Measurements from ENCODE around the gene RC3H1. TPM values are rescaled to one million over a fixed set of nuclear protein-coding genes. Genes with fewer than 3 reads are reported as not detected.
A peak's percentile ranks its signal among the peaks of the same experiment; 100 is the strongest.
"Not testable (repeated sequence)": the region's sequence is repeated elsewhere in the genome, so short reads cannot be mapped to it uniquely, and the experiment has no call there.

Gene RC3H1
- polyA plus RNA-seq, 3 donors, result 10.8 to 15.3 (median 13.5) TPM

DNA sequence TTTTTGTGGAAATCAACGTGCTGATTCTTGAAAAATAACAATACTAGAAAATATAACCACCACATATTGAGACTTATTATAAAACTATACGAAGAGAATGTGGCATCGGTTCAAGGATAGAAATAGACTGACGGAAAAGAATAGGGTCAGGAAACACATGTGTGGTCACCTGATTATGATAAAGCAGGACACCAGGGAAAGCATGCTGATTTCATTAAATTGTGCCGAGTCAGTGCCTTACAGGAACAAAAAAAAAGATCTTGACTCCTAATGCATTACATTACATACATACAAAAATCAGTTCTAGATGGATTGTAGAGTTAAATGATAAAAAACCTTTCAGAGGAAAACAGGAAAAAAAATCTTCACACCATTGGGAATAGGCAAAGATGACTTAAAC, 61.5 kb downstream of the RC3H1 start:
- no peak for DNase-seq

DNA sequence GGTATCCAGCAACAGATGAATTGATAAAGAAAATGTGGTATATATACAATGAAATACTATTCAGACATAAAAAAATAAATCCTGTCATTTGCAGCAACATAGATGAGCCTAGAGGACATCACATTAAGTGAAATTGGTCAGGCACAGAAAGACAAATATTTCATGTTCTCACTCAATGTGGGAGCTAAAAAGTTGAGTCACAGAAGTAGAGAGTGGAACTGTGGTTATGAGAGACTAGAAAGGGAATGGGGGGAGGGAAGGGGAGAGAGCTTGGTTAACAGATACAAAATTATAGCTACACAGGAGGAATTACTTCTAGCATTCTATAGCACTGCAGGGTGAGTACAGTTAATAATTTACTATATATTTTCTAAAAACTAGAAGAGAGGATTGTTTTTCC, 68.0 kb downstream of the RC3H1 start:
- DNase-seq, result no peak

DNA sequence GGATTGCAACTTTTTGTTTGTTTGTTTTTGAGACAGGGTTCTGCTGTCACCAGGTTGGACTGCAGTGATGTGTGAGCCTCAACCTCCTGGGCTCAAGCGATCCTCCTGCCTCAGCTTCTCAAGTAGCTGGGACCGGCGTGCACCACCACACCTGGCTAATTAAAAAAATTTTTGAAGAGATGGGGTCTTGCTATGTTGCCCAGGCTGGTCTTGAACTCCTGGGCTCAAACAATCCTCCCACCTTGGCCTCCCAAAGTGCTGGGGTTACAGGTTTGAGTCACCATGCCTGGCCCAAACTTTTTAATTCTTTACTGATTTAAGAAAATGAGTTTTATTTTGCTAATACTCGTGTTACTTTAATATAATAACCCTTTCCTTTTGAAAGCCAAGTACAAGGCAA, 73.6 kb downstream of the RC3H1 start:
- no peak for DNase-seq

- no peak for DNase-seq
These were observed 75.7 kb downstream of the RC3H1 start for GRCh38 chr1:173946380-173946921.

- no peak for DNase-seq
These were observed 85.1 kb downstream of the RC3H1 start for GRCh38 chr1:173937062-173937461.

- DNase-seq, result no peak
These were observed 87.7 kb downstream of the RC3H1 start for GRCh38 chr1:173934440-173934839.

- DNase-seq, result not testable (repeated sequence)
These were observed 91.6 kb downstream of the RC3H1 start for GRCh38 chr1:173930541-173930940.

DNA sequence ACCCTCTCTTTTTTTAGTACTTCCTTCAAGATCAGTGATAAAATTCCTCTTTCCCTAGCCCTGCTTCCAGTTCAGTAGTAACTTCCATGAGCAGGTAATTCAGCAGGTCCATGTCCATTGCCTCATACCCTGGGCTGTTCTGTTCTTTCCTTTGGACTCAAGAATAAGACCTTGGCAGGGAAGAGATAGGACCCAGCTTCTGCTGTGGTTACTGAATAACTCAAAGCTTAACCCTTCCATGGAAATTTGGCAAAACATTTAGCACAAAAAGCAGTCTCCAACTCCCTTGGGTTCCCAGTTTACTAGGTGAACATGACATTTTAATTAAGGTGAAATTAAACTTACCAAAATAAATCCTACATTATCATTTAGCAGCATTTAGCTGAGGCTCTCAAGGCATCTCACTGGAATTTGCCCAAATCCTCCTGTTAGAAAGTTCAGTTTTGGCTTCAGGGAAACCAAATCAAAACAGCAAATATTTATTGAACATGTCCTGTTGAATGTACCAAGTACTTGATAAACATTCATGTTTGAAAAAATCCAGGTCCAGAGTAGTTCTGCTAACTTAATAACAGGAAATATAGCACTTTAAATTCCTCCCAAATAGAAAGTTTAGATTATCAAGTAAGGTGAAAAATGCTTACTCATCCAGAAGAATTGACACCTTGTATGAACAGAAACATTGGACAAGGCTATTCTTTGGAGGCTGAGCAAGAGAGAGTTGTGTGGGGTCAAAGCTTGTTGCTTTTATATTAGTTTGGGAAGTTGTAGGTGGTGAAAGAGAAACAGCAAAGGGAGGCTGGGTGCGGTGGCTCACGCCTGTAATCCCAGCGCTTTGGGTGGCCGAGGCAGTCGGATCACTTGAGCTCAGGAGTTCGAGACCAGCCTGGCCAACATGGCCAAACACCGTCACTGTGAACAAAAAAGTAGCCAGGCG, 96.6 kb downstream of the RC3H1 start:
- DNase-seq, result no peak

GRCh38 chr1:173920861-173921260, 101.3 kb downstream of the RC3H1 start:
- DNase-seq, result no peak

DNA sequence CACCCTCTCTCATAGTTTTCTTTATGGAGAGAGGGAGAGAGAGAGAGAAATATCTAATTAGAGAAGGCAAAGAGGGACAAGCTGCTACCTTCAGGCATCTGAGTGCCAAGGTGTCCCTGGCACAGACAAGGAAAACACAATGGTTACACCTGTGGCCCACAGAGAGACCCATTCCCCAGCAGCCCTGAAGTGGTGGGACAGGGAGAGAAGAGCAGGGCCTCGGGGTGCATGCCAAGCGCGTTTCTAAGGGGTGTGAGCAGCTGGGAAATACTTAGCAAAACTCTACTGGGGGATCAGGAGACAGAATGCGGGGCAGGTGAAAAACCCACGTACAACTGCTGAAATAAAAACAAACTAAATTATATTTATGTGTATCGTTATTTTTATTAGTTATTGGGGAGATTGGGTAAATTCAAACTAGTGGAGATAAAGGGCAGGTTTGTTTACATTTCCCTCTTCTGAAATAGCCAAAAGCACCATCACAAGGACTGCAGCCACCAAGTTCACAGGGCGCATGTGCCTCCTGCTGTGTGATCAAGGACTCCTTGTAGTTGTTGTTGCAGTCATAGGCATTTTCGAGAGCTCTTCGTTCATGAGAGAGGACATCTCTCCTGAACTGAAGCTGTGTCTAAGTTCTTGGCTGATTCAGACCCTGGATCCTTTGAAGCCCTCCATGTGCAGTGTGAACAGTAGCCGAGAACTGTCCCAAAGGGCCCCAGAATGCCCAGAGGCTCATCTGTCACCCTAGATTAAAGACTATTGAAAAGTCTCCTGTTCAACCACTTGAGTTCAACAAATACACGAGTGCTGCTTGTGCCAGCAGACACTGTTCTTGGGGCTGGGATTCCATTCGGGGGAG, 104.3 kb downstream of the RC3H1 start:
- no peak for DNase-seq

GRCh38 chr1:173917149-173917548, 105.0 kb downstream of the RC3H1 start, which contains the start of gene SERPINC1:
Gene SERPINC1 (minus strand): TSS chr1:173917327. CDS start chr1:173917259, 68 bp downstream.
- no peak for DNase-seq

GRCh38 chr1:173916667-173917066, 105.5 kb downstream of the RC3H1 start:
- DNase-seq, result no peak

- DNase-seq, result no peak
These were observed 106.6 kb downstream of the RC3H1 start for GRCh38 chr1:173915596-173915995.

DNA sequence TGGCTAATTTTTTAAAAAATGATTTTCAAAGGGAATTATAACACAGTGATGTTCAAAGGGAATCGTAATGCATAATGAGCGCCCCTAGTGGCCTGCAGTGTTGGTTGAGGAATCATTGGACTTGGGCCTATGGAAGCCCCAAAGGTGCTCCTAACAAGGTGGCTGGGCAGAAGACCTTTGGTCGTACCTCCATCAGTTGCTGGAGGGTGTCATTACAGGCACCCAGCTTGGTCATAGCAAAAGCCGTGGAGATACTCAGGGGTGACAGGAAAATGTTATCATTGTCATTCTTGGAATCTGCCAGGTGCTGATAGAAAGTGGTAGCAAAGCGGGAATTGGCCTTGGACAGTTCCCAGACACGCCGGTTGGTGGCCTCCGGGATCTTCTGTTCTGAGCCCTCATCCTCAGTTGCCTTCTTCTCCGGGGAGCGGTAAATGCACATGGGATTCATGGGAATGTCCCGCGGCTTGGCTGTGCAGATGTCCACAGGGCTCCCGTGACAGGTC, 107.7 kb downstream of the RC3H1 start:
- DNase-seq, result no peak

GRCh38 chr1:173913111-173913510, 109.0 kb downstream of the RC3H1 start:
- DNase-seq, result no peak

DNA sequence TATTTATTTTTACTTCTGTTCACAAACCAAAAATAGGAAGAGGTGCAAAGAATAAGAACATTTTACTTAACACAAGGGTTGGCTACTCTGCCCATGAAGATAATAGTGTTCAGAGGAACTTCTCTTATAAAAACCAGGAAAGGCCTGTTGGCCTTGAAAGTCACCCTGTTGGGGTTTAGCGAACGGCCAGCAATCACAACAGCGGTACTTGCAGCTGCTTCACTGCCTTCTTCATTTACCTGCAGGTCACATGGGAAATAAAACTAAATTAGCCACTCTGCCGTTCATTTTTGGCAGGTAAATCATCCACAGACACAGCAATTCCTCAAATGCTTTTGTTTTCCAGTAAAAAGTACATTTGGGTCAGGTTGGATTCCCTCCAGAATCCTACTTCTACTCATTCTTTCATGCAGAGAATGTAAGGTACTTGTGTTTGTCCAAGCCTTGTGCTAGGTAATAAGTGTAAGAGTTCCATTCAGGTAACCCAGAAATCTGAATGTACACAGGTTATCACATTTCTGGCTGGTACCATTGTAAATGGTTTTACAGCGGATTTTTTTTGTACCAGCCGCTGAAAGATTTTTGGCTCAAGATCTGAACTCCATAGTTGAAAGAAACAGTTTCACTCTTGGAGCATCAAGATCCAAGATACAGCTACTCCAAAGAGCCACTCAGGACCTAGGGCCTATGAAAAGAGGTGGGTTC, 118.2 kb downstream of the RC3H1 start:
- DNase-seq, result peak; percentile 17

DNA sequence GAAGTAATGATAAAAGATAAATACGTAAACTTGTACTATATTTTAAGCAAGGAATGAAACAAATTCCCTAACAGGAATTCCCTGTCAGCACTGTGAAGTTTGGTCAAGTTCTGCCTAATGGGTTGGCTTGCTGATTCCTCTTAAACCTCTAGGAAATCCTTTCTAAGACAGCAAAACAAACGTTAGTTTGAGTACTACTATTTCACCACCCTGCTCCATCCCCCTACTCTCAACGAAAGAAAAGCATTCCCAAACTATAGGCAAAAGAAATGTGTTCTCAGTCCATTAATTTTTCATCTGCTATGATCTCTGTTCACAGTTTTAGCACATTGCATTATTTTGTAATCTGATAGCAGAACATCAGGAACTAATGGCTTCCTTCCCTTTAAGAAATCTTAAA, 121.2 kb downstream of the RC3H1 start:
- DNase-seq, result no peak

DNA sequence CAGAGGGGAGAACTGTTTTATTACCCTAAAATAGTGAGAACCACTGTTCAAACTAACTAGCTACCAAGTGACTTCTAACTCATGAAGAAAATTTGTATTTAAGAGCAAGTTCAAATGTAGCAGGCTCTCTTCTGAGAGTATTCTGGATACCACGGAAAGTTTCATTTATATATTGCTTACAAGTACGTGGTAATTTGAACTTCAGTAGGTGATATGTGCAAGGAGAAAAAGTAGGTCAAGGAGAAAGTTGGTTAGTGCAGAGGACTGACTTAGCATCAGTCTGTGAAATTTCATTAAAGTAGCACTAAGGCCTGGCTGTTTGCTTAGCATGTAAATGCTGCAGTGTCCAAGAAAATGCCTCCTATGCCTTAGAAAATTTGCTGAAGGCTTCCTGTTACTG, 121.7 kb downstream of the RC3H1 start:
- no peak for DNase-seq

DNA sequence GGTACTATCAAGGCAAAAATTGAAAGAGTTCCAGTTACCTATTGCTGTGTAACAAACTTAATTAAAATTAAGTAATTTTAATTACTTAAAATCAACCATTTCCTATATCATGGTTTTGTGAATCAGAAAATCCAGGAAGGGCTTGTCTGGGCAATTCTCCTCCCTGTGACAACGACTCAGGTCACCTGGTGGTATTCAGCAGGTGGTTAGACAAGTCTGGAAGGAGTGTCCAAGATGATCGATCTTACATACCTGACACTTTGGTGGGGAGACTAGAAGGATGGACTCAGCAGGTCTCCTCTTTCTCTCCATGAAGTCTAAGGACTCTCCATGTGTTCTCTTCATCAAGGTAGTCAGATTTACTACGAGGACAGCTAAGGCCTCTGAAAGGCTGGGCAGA, 128.0 kb downstream of the RC3H1 start:
- DNase-seq, result no peak

- DNase-seq, result no peak
These were observed 128.5 kb downstream of the RC3H1 start for GRCh38 chr1:173893611-173894010.

DNA sequence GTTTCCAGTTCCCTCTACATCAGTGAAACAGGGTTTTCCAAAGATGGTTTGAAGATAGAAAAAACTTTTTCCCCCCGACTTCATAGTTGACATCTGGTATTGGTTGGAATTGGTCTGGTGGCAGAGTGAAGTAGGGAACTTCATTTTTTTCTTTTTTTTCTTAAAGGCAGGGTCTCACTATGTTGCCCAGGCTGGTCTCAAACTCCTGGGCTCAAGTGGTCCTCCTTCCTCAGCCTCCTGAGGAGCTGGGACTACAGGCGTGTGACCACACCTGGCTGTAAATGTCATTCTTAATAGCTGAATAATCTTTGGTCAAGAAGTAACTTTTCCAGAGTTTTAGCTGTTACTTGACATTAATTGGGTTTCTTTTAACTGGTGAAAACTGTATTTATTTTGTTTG, 132.3 kb downstream of the RC3H1 start:
- no peak for DNase-seq

DNA sequence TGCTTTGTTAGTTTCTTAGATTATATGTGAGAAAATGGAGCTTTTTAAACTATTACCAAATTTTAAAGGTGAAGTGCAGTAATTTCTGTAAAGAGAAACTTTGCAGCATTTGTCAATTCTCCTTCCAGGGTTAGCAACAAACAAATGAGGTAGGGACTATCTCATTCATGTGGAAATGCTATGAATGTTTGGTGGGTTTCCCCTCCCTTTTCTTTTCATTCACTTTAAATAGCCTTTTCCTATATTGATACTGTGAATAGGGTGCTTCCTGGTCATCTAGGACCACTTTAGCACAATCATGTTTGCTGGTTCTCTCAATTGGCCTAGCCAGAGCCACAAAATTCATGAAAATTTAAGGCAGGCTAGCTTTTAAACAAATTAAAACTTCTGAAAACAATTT, 133.4 kb downstream of the RC3H1 start:
- no peak for DNase-seq
